ENCODE results near the gene LRFN4.

Gene LRFN4

DNA sequence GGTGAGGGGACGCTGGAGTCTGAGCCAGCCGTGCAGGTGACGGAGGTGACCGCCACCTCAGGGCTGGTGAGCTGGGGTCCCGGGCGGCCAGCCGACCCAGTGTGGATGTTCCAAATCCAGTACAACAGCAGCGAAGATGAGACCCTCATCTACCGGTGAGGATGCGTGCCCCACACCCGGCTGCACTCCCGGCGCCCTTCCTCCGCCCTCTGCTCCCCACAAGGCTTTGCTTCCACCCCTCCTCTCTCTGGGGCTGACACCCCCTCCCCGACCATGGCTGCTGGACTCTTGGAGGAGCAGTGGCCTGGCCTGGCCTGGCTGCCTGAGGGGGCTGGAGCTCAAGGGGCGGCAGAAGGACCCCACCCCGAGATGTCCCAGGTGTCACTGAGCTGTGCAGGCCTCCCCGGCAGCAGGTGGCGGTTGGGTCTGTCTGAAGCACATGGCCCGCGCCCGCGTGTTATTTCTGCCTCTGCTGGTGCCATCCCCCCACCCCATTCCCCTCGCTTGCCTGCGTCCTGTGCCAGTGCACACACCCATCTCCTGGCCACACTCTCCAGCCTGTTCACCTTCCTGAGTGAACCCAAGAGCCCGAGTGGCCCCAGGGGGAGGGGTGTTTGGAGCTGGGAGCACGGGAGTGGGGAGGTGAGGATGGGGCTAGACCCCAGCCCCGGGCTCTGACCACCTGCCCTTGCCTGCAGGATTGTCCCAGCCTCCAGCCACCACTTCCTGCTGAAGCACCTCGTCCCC, 2.2 kb downstream of the LRFN4 start:
- no peak for DNase-seq

DNA sequence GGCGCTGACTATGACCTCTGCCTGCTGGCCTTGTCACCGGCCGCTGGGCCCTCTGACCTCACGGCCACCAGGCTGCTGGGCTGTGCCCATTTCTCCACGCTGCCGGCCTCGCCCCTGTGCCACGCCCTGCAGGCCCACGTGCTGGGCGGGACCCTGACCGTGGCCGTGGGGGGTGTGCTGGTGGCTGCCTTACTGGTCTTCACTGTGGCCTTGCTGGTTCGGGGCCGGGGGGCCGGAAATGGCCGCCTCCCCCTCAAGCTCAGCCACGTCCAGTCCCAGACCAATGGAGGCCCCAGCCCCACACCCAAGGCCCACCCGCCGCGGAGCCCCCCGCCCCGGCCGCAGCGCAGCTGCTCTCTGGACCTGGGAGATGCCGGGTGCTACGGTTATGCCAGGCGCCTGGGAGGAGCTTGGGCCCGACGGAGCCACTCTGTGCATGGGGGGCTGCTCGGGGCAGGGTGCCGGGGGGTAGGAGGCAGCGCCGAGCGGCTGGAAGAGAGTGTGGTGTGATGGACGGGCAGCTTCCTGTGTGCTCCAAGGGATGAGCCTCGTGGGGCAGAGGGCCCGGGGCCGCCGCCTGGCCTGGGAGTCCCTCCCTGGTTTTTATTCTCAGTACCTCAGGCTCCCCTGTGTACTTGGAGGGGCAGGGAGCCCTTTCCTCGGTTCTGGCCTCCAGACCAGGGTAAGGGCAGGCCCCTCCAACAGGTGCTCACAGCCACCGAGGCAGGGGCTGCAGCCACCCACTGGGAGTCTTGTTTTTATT, 3.0 kb downstream of the LRFN4 start:
- no peak for DNase-seq

DNA sequence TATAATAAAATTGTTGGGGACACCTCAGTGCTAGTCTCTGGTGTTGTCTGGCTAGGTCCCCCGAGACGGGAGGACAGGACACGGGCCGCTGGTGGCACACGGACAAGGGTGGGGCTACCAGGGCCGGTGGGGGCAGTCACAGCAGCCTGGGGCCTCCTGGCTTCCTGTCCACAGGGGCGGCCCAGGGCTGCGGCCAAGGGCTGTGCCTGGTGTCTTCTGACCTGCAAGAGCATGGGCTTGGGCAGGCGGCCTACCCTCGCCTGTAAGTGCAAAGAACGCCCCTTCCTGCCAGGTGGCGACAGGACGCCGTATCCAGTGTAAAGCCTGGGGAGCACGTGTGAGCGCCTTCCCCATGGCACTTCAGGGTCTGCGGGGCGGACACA, 3.6 kb downstream of the LRFN4 start:
- DNase-seq = no peak

DNA sequence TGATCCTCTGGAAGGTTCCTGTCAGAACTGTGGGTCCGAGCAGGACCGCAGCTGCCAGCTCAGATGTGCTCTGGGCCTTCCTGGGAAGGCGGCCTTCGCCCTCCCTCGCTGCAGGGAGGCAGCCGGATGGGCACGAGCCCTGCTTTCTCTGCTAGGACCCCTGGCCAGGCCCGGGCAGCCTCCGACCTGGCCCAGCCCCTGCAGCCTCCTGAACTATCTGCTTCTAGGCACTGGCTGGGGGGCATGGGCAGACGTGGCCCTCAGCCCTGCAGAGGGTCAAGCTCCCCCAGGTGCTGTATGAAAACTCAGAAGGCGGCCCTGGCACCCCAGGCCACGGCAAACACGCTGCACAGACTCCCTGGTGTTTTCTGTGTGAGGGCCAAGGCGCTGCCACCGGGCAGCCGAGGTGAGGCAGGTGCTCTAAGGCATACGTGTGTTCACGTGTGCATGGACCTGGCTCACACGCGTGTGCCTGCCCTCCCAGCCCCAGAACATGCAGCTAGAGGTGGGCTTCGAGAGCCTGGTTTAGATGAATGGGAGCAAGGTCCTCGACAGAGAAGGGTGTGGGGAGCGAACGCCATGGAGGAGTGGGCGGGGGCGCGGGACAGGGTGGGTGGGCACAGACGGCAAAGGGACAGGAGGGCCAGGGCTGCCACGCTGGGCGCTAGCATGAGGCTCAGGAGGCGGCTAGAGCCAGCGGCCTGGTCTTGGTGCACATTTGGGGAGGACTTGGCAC, 4.3 kb downstream of the LRFN4 start:
- DNase-seq = no peak

DNA sequence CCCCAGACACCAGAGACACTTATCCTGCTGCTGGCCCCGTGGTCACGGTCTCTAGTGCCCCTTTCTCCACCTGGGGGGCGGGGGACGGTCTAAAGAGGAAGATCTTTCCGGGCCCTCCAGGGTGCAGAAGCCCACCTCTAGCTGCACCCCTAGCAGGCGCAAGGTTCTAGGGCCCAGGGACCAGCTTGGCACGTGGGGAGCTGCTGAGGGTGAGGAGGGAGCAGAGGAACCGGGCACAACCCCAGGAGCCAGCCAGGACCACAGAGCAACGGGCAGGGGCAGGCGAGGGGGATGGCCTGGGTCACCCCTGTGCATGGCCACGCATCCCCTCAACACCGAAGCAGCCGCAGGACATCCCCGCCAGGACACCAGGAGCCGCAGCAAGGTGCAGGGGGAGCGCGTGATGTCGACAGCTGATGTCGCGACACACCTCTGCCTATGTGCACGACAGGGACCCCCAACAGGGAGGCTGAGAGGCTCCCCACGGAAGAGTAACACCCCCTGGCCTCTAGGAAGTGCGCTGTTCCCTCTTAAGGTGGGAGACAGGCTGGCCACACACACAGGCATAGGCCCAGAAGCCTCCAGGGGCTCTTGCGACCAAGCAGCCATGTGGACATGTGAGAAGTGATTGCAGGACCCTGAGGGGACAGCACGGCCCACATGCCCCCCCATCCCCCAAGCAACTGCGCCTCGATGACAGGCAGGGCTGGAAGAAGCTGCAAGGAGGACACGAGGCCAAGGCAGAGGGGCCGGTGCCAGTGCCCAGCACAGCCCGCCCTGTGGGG, 5.1 kb downstream of the LRFN4 start:
- DNase-seq = no peak

DNA sequence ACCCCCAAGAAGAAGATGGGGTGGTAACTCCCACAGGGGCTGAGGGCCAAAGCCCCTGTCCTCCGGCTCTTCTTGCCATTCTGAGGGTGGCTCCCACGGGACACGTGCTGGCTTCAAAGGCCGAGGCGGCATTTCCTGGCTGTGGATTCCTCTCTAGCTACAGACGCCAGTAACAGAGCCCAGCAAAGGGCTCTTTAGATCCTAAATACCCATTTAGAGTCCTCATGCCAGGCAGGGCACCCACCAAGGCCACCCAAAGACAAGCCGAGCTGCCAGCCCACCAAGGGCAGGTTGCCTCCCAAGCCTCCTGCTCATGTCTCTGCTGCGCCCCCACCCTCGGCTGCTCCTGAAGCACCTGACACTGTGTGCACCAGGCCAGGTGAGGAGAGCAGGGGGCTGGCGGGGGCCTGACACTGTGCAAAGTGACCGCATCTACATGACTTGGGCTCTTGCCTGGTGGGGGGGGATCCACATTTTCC, 5.7 kb downstream of the LRFN4 start:
- no peak for DNase-seq

DNA sequence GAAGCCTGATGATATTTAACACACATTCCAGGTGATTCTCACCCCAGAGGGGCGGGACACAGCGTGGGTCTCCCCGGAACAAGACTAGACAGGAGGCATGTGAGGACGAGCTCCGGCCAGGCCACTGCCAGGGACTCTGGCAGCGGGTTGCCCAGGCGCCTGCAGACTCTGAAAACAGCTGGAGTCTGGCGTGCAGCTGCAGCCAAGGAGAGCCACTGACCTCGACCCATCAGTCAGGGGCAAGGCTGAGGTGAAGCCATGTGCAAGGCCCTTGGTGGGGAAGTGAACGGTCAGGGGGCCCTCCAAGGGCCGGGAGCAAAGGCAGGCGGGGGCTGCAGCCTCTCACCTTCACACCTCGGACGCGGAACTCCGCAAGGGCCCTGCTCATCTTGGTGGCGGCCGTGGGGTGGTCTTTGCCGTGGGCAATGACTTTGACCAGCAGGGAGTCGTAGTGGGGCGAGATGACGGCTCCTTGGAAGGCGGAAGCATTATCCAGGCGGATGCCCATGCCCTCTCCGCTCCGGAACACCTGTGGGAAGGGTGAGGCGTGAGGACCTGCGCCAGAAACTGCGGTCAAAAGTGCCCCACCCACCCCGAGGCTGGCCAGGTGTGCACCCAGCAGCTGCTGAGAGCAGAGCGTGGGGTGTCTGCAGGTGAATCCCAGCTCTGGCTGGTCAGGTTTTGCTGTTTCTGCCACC, 6.7 kb downstream of the LRFN4 start:
- no peak for DNase-seq

DNA sequence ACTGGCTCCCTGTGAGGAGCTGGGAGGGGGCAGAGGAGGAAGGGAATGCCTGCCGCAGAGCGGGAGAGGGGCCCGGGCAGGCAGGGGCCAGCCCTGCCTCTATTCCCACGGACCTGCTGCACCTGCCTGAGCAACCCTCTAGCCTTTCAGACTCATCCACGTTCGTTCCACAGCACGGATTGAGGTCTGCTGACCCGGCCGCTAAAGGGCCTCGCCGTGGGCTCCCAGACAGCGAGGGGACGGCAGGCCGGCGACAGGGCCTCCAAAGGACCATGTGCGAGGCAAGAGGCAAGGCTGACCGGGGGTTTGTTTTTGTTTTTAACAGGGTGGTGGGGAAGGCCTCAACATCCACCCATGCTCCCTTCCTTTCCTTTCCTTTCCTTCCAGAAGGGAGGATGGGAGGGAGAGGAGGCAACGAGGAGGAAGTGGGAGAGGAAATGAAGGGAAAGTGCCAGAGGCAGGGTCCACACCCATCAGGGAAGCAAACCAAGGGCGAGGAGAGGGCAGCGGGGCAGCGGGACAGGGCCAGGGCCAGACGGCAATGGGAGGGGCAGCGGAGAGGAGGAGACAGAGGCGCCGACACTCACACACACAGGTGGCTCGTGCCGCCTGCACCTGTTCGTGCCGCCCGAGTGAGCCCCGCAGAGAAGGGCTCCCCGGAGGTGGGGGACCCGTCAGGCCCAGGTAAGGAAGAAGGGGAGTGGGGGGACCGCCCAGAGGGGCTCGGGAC, 7.5 kb downstream of the LRFN4 start:
- no peak for DNase-seq

DNA sequence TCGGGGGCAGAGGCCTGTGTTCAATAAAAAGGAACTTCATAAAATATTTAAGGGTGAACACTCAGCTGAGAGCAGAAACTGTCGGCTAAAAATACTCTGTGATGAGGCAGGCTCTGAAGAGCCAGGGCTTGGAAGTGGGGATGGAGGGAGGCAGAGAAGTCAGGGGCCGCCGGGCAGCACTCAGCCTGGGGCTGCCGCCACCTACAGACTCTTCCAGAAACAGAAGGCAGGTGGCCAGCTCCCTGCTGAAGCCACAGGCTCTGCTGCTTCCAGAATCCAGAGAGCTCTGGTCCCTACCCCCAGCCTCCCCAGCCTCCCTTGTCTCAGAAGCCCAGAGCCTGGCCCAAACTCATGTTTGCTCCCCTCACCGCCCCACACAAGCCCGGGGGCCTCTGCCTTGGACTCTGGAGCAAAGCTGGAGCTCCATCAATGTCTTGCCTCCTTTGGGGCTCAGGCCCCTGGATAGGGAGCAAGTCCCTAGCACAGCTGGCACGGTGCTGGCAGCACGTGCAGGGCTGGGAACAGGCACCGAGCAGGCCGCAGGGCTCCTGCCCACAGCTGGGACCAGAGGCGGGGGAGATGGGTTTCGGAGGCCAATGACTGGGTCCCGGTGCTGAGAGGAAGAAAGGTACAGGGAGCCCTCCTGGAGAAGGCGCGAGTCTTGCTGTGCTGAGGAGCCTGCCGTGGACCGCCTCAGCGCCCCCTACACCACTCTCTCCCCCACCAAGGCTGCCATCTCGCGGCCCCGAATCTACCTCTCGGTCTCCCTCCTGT, 8.2 kb downstream of the LRFN4 start:
- no peak for DNase-seq

DNA sequence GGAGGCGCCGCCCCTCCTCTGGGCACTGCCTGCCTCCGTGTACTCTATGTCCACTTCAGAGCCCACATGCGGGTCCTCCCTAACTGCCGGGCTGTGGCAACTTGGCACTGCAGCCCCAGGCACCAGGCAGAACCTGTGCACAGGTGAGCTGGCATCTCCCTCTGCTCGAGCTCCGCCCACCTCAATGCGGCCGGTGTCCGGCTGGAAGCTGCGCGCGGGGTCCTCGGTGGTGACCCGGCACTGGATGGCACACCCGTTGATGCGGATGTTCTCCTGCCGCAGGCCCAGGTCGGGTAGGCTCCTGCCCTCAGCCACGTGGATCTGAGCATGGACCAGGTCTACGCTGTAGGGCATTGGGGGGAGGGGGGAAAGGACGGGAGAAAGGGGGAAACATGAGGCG, 9.1 kb downstream of the LRFN4 start:
- DNase-seq = no peak

DNA sequence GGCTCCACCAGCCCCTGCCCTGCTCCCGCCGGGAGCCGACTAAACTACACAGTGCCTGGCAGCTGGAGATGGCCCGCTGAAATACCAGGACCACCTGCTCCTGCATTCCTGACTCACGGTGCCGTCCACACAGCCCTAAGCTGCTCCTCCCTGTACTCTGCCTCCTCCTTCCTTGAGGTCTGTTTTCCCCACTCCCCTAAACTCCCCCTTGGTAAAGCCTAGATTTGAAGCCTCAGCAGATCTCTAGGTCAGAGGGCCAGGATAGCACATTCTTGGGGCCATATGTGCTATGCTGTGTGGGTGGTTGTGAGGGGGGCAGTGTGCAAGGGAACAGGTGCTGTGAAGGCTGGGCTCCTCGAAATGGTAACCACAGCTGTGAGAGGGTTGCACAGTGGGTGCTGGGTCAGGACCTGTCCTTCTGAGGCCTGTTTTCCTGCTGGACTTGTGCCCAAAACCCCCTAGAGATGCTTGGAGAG, 9.7 kb downstream of the LRFN4 start:
- no peak for DNase-seq

DNA sequence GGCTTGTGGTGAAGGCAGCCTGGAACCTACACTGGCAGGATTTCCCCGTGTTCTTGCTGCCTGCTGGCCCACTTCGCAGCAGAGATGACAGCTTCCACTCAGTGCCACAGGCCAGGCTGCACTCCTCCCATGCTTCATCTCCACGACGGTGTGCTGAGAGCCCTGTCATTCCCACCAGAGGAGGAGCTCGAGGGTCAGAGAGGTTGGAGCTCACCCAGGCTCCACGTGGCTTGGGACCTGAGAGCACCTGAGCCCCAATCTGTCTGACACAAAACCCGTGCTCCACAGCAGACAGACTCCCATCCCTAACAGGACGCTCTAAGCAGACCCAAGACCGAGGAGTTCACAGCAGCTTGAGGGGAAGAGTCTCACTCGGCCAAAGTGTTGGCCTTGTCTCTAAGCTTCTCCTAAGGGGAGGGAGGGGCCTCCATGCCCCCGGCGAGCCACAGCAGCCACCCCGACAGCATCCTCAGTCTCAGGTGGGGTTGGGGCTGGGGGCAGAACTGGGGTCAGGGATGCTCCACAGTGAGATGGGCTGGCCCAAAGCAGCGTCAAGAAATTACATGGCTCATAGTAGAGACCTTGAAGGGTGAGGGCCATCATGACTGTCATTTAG, 10.7 kb downstream of the LRFN4 start:
- DNase-seq = no peak

DNA sequence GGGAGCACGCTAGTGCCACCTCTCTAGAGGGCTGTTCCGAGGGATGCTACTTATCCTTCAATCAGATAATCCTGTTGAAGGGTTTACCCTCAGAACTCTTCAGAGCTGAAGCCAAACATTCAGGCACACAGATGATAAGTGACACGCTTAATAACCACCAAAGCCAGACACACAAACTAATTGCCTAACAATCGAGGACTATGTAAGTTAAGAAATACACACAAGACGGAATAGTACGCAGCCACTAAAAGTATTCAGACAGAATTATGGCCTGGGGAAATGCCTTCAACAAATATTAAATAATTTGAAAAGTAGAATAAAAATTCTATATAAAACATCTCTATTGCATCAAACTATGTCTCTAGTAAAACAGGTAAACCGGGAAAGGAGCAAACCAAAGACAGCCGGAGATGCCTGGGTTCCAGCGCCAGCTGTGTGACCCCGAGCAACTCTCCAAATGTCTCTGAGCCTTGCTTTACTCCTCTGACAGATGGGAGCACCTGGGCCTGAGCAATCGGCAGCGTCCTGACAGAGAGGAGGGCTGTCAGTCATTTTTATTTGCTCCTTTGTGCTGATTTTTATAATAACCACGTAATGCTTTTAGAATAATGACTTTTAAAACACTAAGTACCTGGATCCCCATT, 11.3 kb downstream of the LRFN4 start:
- DNase-seq = no peak

DNA sequence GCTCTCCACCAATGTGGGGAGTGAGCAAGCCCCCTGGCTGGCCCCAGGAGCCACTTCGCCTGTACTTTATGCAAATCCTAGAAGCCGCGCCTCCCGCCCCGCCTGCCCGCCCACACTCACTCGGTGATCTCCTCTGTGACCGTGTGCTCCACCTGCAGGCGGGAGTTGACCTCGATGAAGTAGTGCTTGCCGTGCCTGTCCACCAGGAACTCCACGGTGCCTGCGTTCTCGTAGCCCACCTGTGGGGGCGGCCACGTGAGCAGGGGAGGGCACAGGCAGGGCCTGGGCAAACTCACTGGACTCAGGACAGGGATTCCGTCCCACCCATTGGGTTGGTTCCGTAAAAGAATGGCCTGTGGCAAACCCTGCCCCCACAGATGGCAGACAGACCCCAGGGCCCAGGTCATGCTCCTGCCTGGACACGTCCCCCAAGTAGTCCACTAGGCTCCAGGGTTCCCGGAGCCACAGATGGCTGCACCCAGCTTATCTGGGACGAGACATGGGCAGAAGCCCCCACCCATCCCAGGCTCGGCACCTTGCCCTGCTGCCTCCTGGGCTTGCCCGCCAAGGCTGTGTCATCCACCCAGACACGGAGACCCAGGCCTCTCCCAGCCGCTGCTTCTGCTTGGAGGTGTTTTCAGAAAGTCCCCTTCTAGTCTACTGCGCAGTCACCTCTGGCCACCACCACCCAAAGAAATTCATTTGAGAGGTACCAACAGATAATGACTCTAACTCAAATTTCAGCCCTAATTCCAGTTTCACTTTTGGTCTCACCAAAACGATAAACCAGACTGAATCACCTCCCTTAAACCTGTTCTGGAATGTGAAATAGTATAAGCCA, 12.1 kb downstream of the LRFN4 start:
- DNase-seq = no peak

DNA sequence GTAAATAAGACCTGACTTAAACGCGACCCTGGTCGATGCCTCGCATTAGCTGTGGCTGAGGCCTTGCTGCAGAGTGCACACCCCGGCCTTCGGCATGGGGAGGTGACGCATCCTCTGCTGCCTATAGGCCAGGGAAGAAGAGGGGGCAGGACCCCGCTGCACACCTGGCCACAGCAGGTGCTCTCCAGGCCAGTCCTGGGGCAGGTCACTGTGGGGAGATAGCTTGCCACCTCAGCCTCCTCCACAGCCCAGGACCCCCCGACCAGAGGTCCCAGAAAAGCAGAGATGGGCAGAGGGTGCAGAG, 12.7 kb downstream of the LRFN4 start:
- no peak for DNase-seq

DNA sequence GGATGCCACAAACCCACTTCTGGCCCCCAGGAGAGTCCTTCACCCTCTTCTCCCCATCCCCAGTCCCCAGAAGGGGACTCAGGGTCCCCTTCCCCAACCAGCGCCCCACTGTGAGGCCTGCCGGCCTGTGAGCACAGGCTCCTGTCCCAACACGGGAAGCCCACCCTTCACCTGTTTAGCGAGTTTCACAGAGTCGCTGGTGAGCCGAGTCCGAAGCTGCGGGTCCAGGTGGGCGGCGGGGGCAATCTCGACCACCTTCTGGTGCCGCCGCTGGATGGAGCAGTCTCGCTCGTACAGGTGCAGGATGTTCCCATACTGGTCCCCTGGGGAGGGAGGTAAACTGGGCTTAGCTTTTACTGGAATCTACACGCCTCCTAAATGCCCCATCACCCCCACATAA, 13.3 kb downstream of the LRFN4 start:
- DNase-seq = no peak

DNA sequence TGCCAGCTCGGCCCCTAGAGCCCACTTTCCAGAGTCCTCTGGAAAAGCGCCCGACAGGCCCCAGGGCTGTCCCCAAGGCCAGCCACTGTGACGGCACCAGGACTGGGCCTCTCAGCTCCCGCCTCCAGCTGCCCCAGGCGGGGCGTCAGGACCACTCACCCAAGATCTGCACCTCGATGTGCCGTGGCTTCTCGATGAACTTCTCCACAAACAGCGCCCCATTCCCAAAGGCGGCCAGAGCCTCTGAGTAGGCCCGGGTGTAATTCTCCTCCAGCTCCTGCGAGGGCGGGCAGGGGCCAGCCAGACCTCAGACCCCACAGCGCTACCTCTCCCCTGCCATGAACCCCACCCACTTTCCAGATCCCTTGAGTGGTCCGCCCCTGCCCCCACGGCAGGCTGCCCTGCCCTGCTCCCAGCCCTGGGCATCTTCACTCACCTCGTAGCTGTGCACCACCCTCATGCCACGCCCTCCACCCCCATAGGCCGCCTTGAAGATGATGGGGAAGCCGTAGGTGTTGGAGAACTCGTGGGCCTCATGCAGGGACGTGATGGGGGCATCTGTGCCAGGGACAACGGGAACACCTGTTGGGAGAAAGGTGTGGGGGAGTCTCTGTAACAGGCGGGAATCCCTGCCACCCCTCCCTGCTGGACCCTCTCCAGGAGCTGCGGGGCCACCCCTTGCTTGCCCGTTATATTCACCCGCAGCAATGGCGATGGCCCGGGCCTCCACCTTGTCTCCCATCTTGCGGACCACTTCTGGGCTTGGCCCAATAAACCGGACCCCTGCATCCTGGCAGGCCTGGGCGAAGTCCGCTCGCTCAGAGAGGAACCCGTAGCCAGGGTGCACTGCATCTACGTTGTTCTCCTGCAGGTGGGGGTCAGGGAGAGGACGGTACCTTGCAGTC, 14.0 kb downstream of the LRFN4 start:
- no peak for DNase-seq

DNA sequence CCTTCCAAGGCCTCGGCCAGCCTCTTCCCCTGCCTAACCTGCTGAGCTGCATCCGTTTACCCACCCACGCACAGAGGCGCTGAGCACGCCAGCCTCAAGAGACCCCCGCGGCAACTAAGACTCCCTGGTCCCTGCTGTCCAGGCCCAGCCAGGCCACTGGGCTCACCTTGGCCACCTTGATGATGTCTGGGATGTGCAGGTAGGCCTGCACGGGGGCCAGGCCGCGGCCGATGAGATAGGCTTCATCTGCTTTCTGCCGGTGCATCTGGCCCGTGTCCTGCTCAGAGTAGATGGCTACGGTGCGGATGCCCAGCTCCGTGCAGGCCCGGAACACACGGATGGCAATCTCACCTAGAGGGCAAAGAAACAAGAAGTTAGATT, 14.6 kb downstream of the LRFN4 start:
- DNase-seq = no peak
